Measurements from ENCODE around the gene RGS7.

DNA sequence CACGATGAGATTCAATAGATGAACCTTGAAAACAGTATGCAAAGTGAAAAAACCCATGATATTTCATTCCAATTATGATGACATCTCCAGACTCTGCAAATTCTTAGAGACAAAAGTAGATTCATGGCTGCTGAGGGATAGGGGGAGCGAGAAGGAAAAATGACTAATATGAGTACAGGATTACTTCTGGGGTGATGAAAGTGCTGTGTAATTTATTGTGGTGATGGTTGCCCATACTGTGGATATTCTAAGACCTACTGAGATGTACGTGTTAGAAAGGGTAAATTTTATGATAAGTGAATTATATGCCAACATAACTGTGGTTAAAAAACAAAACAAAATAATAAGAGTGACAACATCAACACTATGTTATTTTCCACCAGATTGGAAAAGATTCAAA is 18.9 kb upstream of the RGS7 start:
- TF ChIP-seq POLR2A (IDR thresholded peaks at IDR 0.05) (no peak), CTCF (IDR thresholded peaks at IDR 0.05) (no peak)

All from body of pancreas (tissue), 4 donors.